ENCODE results near the gene RSPRY1. TPM values are rescaled to one million over a fixed set of nuclear protein-coding genes. Genes with fewer than 3 reads are reported as not detected.

The RSPRY1 gene
- total RNA-seq, 6 experiments from 2014 or later = 18.0 to 26.1 (median 22.9) TPM

- WGBS (ENCODE audit: insufficient coverage, low coverage, low lambda C conversion rate, missing lambda C conversion rate) = 43% methylated on average over 8 of the region's 13 CpGs
- no peaks in the 10 kb centered on the region for H3K27me3 ChIP-seq
- no peaks in the 10 kb centered on the region for H3K36me3 ChIP-seq
- no peak overlapping the region for H3K4me3 ChIP-seq
- intact Hi-C loops (cut with DNase I) = no loop called here
- H3K4me1 ChIP-seq = peaks cover 0 to 14% (median 7%) of the 10 kb centered on the region in 4 donors
- DNase-seq (peak in 2 of 3 donors; percentile 54 to 70), ATAC-seq (peak in 1 of 4 donors; percentile 49)
- no peak overlapping the region for H3K27ac ChIP-seq
- TF ChIP-seq POLR2A (IDR thresholded peaks at IDR 0.05) (no peak), CTCF (IDR thresholded peaks at IDR 0.05) (no peak)
- H3K9me3 ChIP-seq = no peaks in the 10 kb centered on the region
Observed at GRCh38 chr16:57257455-57258070, 71.4 kb downstream of the RSPRY1 start.

- ATAC-seq (no peak), DNase-seq (peak in 2 of 3 donors; percentile 45 to 46)
- intact Hi-C loops (cut with DNase I) = no loop called here
- 98% methylated on average over 9 of the region's 18 CpGs for WGBS (ENCODE audit: insufficient coverage, low coverage, low lambda C conversion rate, missing lambda C conversion rate)
- TF ChIP-seq POLR2A (IDR thresholded peaks at IDR 0.05) (no peak), CTCF (IDR thresholded peaks at IDR 0.05) (no peak)
- peaks cover 0 to 7% (median 3%) of the 10 kb centered on the region in 4 donors for H3K4me1 ChIP-seq
- no peak overlapping the region for H3K4me3 ChIP-seq
- no peaks in the 10 kb centered on the region for H3K36me3 ChIP-seq
- no peak overlapping the region for H3K27ac ChIP-seq
- H3K27me3 ChIP-seq = no peaks in the 10 kb centered on the region
- no peaks in the 10 kb centered on the region for H3K9me3 ChIP-seq
Observed at GRCh38 chr16:57258226-57258909, 72.2 kb downstream of the RSPRY1 start.

GRCh38 chr16:57258910-57259475 is 72.9 kb downstream of the RSPRY1 start:
- ATAC-seq = no peak
- no peaks in the 10 kb centered on the region for H3K27me3 ChIP-seq
- no peak overlapping the region for H3K27ac ChIP-seq
- peaks cover 0 to under 1% (median 0%) of the 10 kb centered on the region in 4 donors for H3K4me1 ChIP-seq
- intact Hi-C loops (cut with DNase I) = no loop called here
- 60% methylated on average over 1 of the region's 1 CpG for WGBS (ENCODE audit: insufficient coverage, low coverage, low lambda C conversion rate, missing lambda C conversion rate)
- no peaks in the 10 kb centered on the region for H3K9me3 ChIP-seq
- DNase-seq = peak in 2 of 3 donors; percentile 20 to 31
- H3K36me3 ChIP-seq = no peaks in the 10 kb centered on the region
- no peak overlapping the region for H3K4me3 ChIP-seq
- no peak for TF ChIP-seq POLR2A (IDR thresholded peaks at IDR 0.05)
- no peak for TF ChIP-seq CTCF (IDR thresholded peaks at IDR 0.05)

GRCh38 chr16:57260294-57260929 is 74.3 kb downstream of the RSPRY1 start:
- intact Hi-C loops (cut with DNase I) = no loop called here
- ATAC-seq (peak; percentile 19 to 62 (median 43)), DNase-seq (peak in 1 of 3 donors; percentile 42)
- Histone ChIP-seq H3K27me3 (no peaks in the 10 kb centered on the region), H3K9me3 (no peaks in the 10 kb centered on the region), H3K36me3 (no peaks in the 10 kb centered on the region), H3K4me1 (no peaks in the 10 kb centered on the region), H3K27ac (no peak overlapping the region), H3K4me3 (no peak overlapping the region)
- WGBS (ENCODE audit: insufficient coverage, low coverage, low lambda C conversion rate, missing lambda C conversion rate) = 59% methylated on average over 4 of the region's 16 CpGs
- TF ChIP-seq CTCF (IDR thresholded peaks at IDR 0.05) = no peak
- TF ChIP-seq POLR2A (IDR thresholded peaks at IDR 0.05) = no peak

Data from right lobe of liver (tissue), 6 donors.